22Rv1 (cell line): ENCODE results near the gene TSSC4.

Source experiments
- H3K27ac ChIP-seq: fragments of 450-650 bp; 2 replicates; pipeline ENCODE4 v1.5.1; 2017
- CTCF ChIP-seq: fragments of 450-650 bp; IDR thresholded peaks from 2 replicates; pipeline ENCODE4 v1.5.1; 2017; ENCODE audit warnings: mild to moderate bottlenecking
- ZFX ChIP-seq: fragments of 450-650 bp; IDR thresholded peaks from 2 replicates; pipeline ENCODE4 v1.6.1; 2017; ENCODE audit warnings: antibody characterized with exemption, borderline replicate concordance

Gene TSSC4

GRCh38 chr11:2437516-2437915 is 37.0 kb downstream of the TSSC4 start:
- no peak for TF ChIP-seq ZFX
- no peak for TF ChIP-seq CTCF

GRCh38 chr11:2439820-2440219 is 39.3 kb downstream of the TSSC4 start:
- H3K27ac ChIP-seq, result no peak overlapping the region

More at GRCh38 chr11:2437516-2437915, 37.0 kb downstream of the TSSC4 start:
- no peak overlapping the region for H3K27ac ChIP-seq

GRCh38 chr11:2440646-2441045 is 40.1 kb downstream of the TSSC4 start:
- H3K27ac ChIP-seq, result no peak overlapping the region
- TF ChIP-seq ZFX (no peak), CTCF (no peak)

More at GRCh38 chr11:2439820-2440219, 39.3 kb downstream of the TSSC4 start:
- no peak for TF ChIP-seq ZFX
- no peak for TF ChIP-seq CTCF

GRCh38 chr11:2441171-2441570 is 40.6 kb downstream of the TSSC4 start:
- TF ChIP-seq ZFX (no peak), CTCF (no peak)
- no peak overlapping the region for H3K27ac ChIP-seq

GRCh38 chr11:2442589-2442988 is 42.0 kb downstream of the TSSC4 start:
- no peak for TF ChIP-seq CTCF
- no peak for TF ChIP-seq ZFX
- H3K27ac ChIP-seq, result no peak overlapping the region

GRCh38 chr11:2443406-2443805 is 42.9 kb downstream of the TSSC4 start:
- no peak overlapping the region for H3K27ac ChIP-seq
- no peak for TF ChIP-seq CTCF
- no peak for TF ChIP-seq ZFX

GRCh38 chr11:2443881-2444820 is 43.6 kb downstream of the TSSC4 start, which contains the start of gene TRPM5:
Gene TRPM5, minus strand, starts transcription at chr11:2444514. Its CDS starts 21,478 bp downstream, at chr11:2423036.
- H3K27ac ChIP-seq, result no peak within 1 kb of the TSS

More at GRCh38 chr11:2443881-2444820, 43.6 kb downstream of the TSSC4 start, which contains the start of gene TRPM5:
- no peak for TF ChIP-seq ZFX
- no peak for TF ChIP-seq CTCF
